K562 (cell line): ENCODE results near the gene PHC3. TPM values are rescaled to one million over a fixed set of nuclear protein-coding genes. Genes with fewer than 3 reads are reported as not detected.

ENCODE experiments used
- ATAC-seq: fragments of 200-7000 bp; cut with Tn5 transposase; 3 replicates; pipeline ENCODE4 v1.9.1; 2020; ENCODE audit warnings: moderate library complexity
- BruUV-seq: library from RNA; stranded (reverse); fragments of 400-500 nt; replicated peaks from 2 replicates; lab custom pipeline; 2021; lab: Mats Ljungman, UMichigan
- CTCF ChIA-PET: fragments of 300-600 bp; formaldehyde crosslinking; extraction: SDS; loops from one replicate; lab custom pipeline; 2021; ENCODE audit warnings: low intra/inter-chr PET ratio; lab: Yijun Ruan, JAX
- POLR2A ChIA-PET: fragments of 300-600, 350-650 bp; sonication (Branson Sonifier 250); formaldehyde crosslinking; extraction: SDS; loops from one replicate; lab custom pipeline; 2021; ENCODE audit warnings: antibody characterized with exemption, inconsistent platforms; lab: Yijun Ruan, JAX
- DNase-seq, 4 experiments: peaks; one replicate each; pipeline versions ENCODE4 v3.0.0 to v3.0.0-alpha.2; 2011 to 2018; ENCODE audit warnings: low spot score in 3 of 4, mixed read lengths in 3 of 4; ENCODE audit errors: extremely low read depth in 1 of 4
- FAIRE-seq: peaks from 2 replicates; lab custom pipeline; 2011; peaks lifted over from hg19 to GRCh38; lab: Jason Lieb, UNC
- H2AFZ ChIP-seq: 2 replicates; pipeline ENCODE4 v1.6.0; 2011; ENCODE audit warnings: low read depth, low read length, control low read depth, inconsistent platforms
- H3K27ac ChIP-seq: fragments of 200-600 bp; 3 replicates; pipeline ENCODE4 v1.8.0; 2011; ENCODE audit warnings: low read depth, mild to moderate bottlenecking, control low read depth, inconsistent platforms, low read length, moderate library complexity, mixed read lengths; ENCODE audit errors: extremely low read depth
- H3K27me3 ChIP-seq, 2 experiments: fragments of 300-600 bp in 1 of 2; 2 replicates in 1 of 2; 3 replicates in 1 of 2; pipeline versions ENCODE4 v1.6.0 to v1.8.0; 2011; ENCODE audit warnings: inconsistent platforms in 2 of 2, low read length in 2 of 2, mild to moderate bottlenecking in 1 of 2, mixed read lengths in 1 of 2, moderate library complexity in 1 of 2; ENCODE audit not compliant: control insufficient read depth in 2 of 2, insufficient read depth in 2 of 2
- H3K36me3 ChIP-seq: fragments of 300-600 bp; 3 replicates; pipeline ENCODE4 v1.8.0; 2011; ENCODE audit warnings: mild to moderate bottlenecking, low read length, inconsistent platforms; ENCODE audit not compliant: control insufficient read depth, insufficient read depth
- H3K4me1 ChIP-seq, 2 experiments: fragments of 200-600 bp in 1 of 2; replicated peaks in 1 of 2; 2 replicates in 1 of 2; 3 replicates in 1 of 2; pipeline versions ENCODE4 v1.5.1 to v1.8.0; 2011; ENCODE audit warnings: inconsistent platforms in 2 of 2, low read length in 2 of 2, mild to moderate bottlenecking in 1 of 2, mixed read lengths in 1 of 2, moderate library complexity in 1 of 2; ENCODE audit not compliant: control insufficient read depth in 2 of 2, insufficient read depth in 2 of 2
- H3K4me2 ChIP-seq: 2 replicates; pipeline ENCODE4 v1.6.1; 2011; ENCODE audit warnings: low read length, control low read depth, inconsistent platforms, mixed read lengths; ENCODE audit not compliant: insufficient read depth
- H3K4me3 ChIP-seq: fragments of 200-600 bp; sonication (generic), shearing (Covaris generic); 2 replicates; pipeline ENCODE4 v1.5.1; 2016; ENCODE audit warnings: control low read depth, inconsistent platforms
- H3K79me2 ChIP-seq: fragments of 200-600 bp; 3 replicates; pipeline ENCODE4 v1.8.0; 2011; ENCODE audit warnings: low read length, inconsistent platforms; ENCODE audit not compliant: control insufficient read depth, insufficient read depth
- H3K9ac ChIP-seq, 2 experiments: 2 replicates each; pipeline versions ENCODE4 v1.6.0 to v1.6.1; 2011; ENCODE audit warnings: low read depth in 2 of 2, low read length in 2 of 2, control low read depth in 1 of 2, inconsistent platforms in 1 of 2, mild to moderate bottlenecking in 1 of 2, mixed read lengths in 1 of 2; ENCODE audit not compliant: insufficient read depth in 1 of 2
- H3K9me1 ChIP-seq: one replicate; pipeline ENCODE4 v1.6.0; 2011; ENCODE audit warnings: inconsistent platforms, mild to moderate bottlenecking, low read length, moderate library complexity; ENCODE audit not compliant: control insufficient read depth, insufficient read depth
- H3K9me3 ChIP-seq: replicated peaks from 2 replicates; pipeline ENCODE4 v1.5.1; 2011; ENCODE audit warnings: low read depth, low read length, inconsistent platforms; ENCODE audit not compliant: control insufficient read depth, insufficient read depth
- H4K20me1 ChIP-seq: replicated peaks from 2 replicates; pipeline ENCODE4 v1.6.1; 2011; ENCODE audit warnings: low read length, inconsistent platforms, mixed read lengths; ENCODE audit not compliant: control insufficient read depth, insufficient read depth
- NR2F6 ChIP-seq: fragments of 450-650 bp; formaldehyde crosslinking; IDR thresholded peaks from 2 replicates; pipeline ENCODE4 v1.4.0; 2020; ENCODE audit warnings: mild to moderate bottlenecking
- PTTG1 ChIP-seq: fragments of 450-650 bp; IDR thresholded peaks from 2 replicates; pipeline ENCODE4 v1.6.1; 2016; ENCODE audit warnings: low read depth, mild to moderate bottlenecking, missing genetic modification characterization, missing compliant biosample characterization
- RUNX1 ChIP-seq: sonication (generic); IDR thresholded peaks from 2 replicates; pipeline ENCODE4 v1.6.1; 2016; ENCODE audit warnings: antibody characterized with exemption, low read depth
- ZNF133 ChIP-seq: fragments of 250-450 bp; sonication (Bioruptor Pico); IDR thresholded peaks from 2 replicates; pipeline ENCODE4 v1.4.0; 2020; ENCODE audit warnings: mild to moderate bottlenecking
- ZNF76 ChIP-seq: fragments of 250-450 bp; sonication (Bioruptor Pico); IDR thresholded peaks from 2 replicates; pipeline ENCODE4 v1.4.0; 2020; ENCODE audit warnings: mild to moderate bottlenecking, moderate library complexity, borderline replicate concordance
- WGBS: fragments of 100-300 bp; shearing (Covaris generic); methylation state at CpG from one replicate; pipeline ENCODE4 v1.1.6; 2016; ENCODE audit warnings: low coverage, mixed read lengths; ENCODE audit not compliant: insufficient coverage; ENCODE audit errors: missing lambda C conversion rate; 5-methylcytosine and 5-hydroxymethylcytosine counted together
- in situ Hi-C: fragments of 300-500 bp; cut with MboI; formaldehyde crosslinking; loops from 4 replicates; pipeline ENCODE4 v1.15.0; 2018; ENCODE audit warnings: inconsistent platforms, mixed read lengths
- intact Hi-C: fragments of 100-400 bp; cut with micrococcal nuclease; formaldehyde crosslinking; loops from 2 replicates; pipeline ENCODE4 v1.14.2; 2022
- polyA plus RNA-seq, 8 experiments: library from polyadenylated mRNA; depleted of rRNA in 4 of 8; stranded (reverse) in 5 of 8; unstranded in 3 of 8; fragments of >200 nt; fragmentation: Nextera tagmentation in 2 of 8; fragmentation: Illumina TruSeq in 1 of 8; extraction: Ambion mirVana in 2 of 8; extraction: Trizol in 1 of 8; gene quantifications; 2 replicates each; pipeline versions ENCODE4 v1.2.1 to v1.2.3, GENCODE V29; 2011 to 2014; ENCODE audit warnings: inconsistent platforms in 1 of 8, missing spikeins in 1 of 8
- total RNA-seq, 7 experiments: library from RNA; depleted of rRNA in 6 of 7; stranded (reverse); fragments of >200 nt in 6 of 7; fragmentation: Illumina TruSeq in 2 of 7; extraction: Trizol in 2 of 7; gene quantifications; 2 replicates each; pipeline versions ENCODE4 v1.2.1 to v1.2.3, GENCODE V29; 2011 to 2021; ENCODE audit warnings: low replicate concordance in 1 of 7
- TF ChIP-seq, protein P1 (sequence below): fragments of 200-800 bp; sonication (Bioruptor generic); IDR thresholded peaks from 2 replicates; pipeline ENCODE4 v1.6.1; 2017; ENCODE audit warnings: missing genetic modification characterization, missing compliant biosample characterization
- TF ChIP-seq, protein P2 (sequence below): fragments of 250-450 bp; sonication (Bioruptor Pico); IDR thresholded peaks from 2 replicates; pipeline ENCODE4 v1.5.0; 2021; ENCODE audit warnings: mild to moderate bottlenecking, moderate library complexity

Gene PHC3
- total and polyA plus RNA-seq, 9 of the 15 experiments (the other 6 are each of a cell fraction or from before 2014, with no cell fraction given), result 3.1 to 21.6 (median 10.5) TPM

DNA sequence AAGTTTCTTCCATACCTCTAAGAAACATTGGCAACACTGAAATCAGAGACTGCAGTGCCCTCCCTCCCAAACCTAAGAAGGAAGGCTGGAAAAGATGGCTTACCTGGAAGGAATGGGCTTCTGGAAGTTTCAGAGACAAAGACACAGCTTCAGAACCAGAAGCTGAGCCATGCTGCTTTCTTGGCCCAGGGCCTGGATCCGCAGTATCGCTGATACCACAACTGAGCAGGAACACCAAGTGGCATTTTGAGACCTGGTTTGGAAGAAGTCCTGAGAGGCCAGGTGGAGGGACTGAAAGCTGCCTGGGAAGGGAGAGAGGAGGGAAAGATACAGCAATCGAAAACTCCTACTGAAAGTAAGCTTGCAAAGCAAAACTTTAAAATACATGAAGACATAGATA is 124.0 kb downstream of the PHC3 start:
- no peak for TF ChIP-seq ZNF133 (CRISPR knock-in tag)
- TF ChIP-seq, protein P1, sequence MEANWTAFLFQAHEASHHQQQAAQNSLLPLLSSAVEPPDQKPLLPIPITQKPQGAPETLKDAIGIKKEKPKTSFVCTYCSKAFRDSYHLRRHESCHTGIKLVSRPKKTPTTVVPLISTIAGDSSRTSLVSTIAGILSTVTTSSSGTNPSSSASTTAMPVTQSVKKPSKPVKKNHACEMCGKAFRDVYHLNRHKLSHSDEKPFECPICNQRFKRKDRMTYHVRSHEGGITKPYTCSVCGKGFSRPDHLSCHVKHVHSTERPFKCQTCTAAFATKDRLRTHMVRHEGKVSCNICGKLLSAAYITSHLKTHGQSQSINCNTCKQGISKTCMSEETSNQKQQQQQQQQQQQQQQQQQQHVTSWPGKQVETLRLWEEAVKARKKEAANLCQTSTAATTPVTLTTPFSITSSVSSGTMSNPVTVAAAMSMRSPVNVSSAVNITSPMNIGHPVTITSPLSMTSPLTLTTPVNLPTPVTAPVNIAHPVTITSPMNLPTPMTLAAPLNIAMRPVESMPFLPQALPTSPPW (CRISPR knock-in tag), result no peak
- TF ChIP-seq, protein P2, sequence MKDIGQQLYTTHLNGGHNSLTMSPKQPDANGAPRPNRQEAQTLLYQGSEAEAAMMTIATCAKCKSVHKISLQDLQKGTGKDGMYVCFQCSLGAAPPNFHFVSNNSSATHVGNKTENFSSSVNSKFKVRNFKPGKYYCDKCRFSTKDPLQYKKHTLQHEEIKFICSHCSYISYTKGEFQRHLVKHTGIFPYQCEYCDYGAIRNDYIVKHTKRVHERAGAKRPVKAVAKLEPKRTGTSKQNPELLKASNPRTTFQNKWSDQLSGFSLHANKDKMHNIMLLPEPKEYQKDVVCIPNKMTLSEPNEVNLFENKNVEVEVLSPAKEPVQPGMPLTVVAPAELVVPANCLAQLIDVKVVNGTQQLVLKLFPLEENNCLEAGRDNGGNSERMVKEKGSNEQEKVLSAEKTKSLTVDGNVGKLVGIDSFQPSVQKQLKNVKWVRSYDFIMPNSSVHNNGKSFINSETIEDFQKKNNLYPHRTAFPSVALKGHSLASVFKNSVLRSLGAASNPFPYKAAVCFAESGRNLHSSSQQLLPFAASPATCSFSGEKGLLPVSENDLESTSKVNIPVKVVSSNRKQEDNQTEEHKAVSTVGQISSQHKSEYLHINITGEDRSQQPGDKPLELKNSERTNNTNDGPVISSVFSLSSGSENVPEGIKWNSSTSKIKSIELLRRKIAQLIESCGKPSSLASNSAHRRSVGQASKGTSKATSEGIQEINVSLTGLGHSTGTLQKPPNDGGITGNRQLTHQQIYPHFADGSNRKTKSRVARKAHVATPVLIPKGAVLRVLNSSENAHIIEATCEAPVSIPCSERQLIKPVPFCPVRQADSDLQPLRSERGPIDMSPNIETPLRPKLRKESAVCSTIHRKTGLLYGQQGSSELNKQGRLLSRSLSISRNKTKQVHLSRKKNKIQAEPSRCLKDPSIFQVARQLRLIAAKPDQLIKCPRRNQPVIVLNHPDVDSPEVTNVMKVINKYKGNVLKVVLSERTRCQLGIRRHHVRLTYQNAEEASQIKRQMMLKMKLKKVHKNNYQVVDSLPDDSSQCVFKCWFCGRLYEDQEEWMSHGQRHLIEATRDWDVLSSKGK (CRISPR knock-in tag), result no peak
- no peak for TF ChIP-seq PTTG1
- TF ChIP-seq ZNF76, result no peak
- TF ChIP-seq RUNX1, result no peak
- no peak for TF ChIP-seq NR2F6 (CRISPR knock-in tag)
- TF ChIP-seq, all 486 proteins: peak for 0
- peak overlapping the region in 1 of 2 experiments; percentile 32; a peak in 1 of 4 replicates for H3K9ac ChIP-seq
- POLR2A ChIA-PET, result interaction anchor here (0.6 to 1.3 kb wide), 3 partner anchors 14 to 217 kb away, joined by 3 to 6 read pairs (median 3); no protein-coding TSS in a partner anchor
- no peaks in the 10 kb centered on the region for H3K9me3 ChIP-seq
- H3K4me2 ChIP-seq, result no peak overlapping the region
- H3K4me1 ChIP-seq, result no peaks in the 10 kb centered on the region; a peak in 1 of 5 replicates
- H4K20me1 ChIP-seq, result no peaks in the 10 kb centered on the region
- no peak for ATAC-seq
- BruUV-seq, result no TSS peak
- DNase-seq, result no peak
- in situ Hi-C loops (no loop called here), intact Hi-C loops (no loop called here)
- peak overlapping the region; percentile 77 for H2AFZ ChIP-seq
- no peak overlapping the region for H3K4me3 ChIP-seq
- no peaks in the 10 kb centered on the region for H3K36me3 ChIP-seq
- H3K27me3 ChIP-seq, result no peaks in the 10 kb centered on the region
- 45% methylated on average over 3 of the region's 3 CpGs for WGBS
- FAIRE-seq, result peak; percentile 26
- no peaks in the 10 kb centered on the region for H3K79me2 ChIP-seq
- CTCF ChIA-PET, result no interaction called here
- no peaks in the 10 kb centered on the region for H3K9me1 ChIP-seq
- no peak overlapping the region for H3K27ac ChIP-seq
